HG03280 (cell line): Measurements from ENCODE around the gene CEBPA.
"Not testable (repeated sequence)": the region's sequence is repeated elsewhere in the genome, so short reads cannot be mapped to it uniquely, and the experiment has no call there.

Source experiments
- ATAC-seq: cut with Tn5 transposase; IDR thresholded peaks from one replicate; pipeline ENCODE4 v1.9.1; 2021; ENCODE audit warnings: mild to moderate bottlenecking, moderate library complexity; ENCODE audit not compliant: unreplicated experiment

The CEBPA gene

DNA sequence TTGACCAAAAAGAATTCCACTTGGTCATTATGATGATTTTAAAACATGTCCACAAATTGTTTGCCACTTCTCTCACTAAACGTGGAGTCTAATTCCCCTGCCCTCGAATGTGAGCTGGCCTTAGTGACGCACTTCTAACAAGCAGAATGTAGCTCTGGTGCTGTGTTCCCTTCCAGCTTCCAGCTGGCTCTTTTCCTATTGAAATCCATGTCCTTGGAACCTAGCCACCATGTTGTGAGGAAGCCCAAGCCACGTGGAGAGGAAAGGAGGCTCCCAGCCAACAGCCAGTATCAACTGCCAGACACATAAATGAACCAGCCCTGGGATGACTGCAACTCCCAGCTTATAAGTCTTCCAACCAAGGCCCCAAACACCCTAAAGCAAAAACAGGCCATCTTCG, 23.6 kb upstream of the CEBPA start:
- ATAC-seq: no peak

DNA sequence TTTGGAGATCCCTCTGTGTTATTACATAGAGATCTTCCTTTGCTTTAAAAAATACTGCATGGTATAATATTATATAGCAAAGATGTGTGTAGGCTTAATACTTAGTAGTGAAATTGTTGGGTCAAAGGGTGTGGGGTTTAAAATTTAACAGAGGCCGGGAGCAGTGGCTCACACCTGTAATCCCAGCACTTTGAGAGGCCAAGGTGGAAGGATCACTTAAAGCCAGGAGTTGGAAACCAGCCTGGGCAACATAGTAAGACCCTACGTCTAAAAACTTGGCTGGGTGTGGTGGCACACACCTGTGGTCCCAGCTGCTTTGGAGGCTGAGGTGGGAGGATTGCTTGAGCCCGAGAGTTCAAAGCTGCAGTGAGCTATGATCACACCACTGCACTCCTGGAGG, 22.3 kb upstream of the CEBPA start:
- no peak for ATAC-seq

GRCh38 chr19:33323093-33323820, 20.9 kb upstream of the CEBPA start:
- ATAC-seq: no peak

DNA sequence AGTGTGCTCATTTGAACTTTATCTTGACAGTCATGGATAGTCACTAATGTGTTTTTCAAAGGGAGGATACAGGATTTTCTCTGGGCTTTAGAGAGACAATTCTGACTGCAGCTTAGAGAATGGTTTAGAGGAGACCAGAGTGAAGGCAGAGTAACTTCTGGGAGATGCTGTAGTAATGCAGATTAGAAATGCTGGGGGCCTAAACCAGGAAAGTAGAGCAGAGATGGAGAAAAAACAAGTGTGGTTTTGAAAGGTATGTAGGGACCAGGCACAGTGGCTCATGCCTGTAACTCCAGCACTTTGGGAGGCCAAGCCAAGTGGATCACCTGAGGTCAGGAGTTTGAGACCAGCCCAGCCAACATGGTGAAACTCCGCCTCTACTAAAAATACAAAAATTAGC, 18.3 kb upstream of the CEBPA start:
- ATAC-seq: no peak

GRCh38 chr19:33317991-33318390, 15.7 kb upstream of the CEBPA start:
- not testable (repeated sequence) for ATAC-seq

DNA sequence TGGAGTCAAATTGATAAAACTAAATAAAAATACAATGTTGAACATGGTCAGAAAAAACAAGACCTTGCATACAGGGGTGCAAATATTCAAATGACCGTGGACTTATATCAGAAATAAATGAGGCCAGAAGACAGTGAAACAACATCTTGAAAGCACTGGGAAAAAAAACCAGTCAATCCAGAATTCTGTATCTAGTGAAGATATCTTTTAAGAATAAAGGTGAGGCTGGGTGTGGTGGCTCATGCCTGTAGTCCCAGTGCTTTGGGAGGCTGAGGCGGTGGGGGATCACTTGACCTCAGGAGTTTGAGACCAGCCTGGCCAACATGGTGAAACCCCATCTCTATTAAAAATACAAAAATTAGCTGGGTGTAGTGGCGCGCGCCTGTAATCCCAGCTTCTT, 15.2 kb upstream of the CEBPA start:
- ATAC-seq: no peak

DNA sequence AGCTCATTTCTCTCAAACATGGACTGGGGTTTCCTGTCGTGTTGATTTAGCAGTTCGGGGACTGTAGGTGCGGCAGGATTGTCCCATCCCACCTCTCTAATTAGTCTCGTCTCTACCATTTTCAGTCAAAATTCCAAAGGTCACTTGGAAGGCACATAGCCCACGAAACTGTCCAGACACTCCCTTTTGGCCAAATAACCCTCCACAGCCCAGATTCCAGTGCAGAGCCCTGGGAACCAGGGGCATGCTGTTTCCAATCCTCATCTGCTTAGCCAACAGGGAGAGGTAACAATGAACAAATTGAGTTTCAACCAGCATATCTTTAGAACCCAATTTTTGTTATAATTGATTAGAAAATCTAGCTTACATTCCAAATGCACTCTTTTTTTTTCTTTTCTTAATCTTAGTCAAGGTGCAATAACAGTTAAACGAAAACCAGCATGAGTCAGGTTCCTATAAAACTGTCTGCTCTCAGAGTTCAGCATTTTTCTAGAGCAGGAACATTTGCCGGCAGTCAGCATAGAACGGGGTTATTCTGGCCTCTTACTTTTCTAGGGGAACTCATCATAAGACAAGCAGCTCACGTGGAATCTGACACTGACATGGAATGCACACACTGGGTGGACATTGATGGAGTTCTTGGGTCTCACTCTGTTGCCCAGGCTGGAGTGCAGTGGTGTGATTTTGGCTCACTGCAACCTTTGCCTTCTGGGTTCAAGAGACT, 14.4 kb upstream of the CEBPA start:
- no peak for ATAC-seq

- ATAC-seq: not testable (repeated sequence)
Observed at GRCh38 chr19:33312808-33313207, 10.5 kb upstream of the CEBPA start.

DNA sequence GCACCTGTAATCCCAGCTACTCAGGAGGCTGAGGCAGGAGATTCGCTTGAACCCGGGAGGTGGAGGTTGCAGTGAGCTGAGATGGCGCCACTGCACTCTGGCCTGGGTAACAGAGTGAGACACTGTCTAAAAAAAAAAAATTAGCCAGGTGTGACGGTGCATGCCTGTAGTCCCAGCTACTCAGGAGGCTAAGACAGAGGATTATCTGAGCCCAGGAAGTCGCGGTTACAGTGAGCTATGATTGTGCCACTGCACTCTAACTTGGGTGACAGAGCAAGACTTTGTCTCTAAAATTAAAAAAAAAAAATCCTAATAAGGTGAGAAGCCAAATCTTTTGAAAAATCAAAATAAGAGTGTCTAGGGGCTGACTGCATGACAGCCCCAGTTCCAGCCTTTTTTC, 9.7 kb upstream of the CEBPA start:
- ATAC-seq: no peak

DNA sequence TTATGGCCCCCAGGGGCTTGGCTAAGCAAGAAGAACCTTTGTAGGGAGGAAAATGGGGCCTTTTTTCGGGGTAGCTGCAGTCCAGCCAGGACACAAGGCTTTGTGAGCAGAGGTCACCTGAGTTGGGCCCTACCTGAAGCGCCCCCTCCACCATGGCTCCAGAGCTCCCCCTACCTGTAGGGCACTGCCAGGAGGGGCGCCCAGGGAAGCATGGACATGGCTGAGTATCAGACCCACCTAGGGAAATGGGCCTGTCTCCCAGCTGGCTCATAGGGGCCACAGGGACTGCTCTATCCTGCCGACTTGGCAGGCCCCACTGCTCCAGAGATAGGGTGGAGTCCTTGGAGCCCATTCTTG, 9.0 kb upstream of the CEBPA start:
- ATAC-seq: no peak

DNA sequence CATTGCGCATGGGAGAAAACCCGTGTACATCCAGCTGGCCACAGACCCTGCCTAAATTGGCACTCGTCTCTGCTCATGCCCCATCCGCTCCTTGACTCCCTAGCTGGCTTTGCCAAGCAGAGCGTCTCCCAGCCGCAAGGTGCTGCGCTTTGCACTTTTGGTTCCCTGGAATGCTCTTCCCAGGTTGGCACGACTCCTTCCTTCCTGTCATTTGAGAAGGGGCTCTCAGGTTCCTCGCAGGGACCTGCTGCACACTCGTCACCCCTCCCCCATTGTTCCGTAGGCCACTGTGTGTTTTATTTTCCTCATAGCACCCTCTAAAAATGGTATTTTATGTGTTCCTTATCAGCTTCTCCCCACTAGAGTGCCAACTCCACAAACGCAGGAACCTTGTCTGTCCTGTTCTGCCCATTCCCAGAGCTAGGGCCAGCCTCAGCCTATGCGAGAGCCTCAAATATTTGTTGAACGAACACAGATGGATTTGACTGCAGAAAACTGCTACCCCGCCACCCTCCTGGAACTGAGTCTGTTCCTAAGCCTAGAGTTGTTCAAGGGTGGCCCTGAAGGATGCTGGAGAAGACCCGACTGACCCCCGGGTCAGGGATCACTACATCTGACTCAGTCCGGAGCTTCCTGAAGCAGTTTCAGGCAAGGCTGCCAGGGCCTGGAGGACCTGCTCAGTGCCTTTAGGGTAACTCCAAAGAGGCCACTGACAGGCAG, 8.4 kb upstream of the CEBPA start:
- ATAC-seq: no peak

DNA sequence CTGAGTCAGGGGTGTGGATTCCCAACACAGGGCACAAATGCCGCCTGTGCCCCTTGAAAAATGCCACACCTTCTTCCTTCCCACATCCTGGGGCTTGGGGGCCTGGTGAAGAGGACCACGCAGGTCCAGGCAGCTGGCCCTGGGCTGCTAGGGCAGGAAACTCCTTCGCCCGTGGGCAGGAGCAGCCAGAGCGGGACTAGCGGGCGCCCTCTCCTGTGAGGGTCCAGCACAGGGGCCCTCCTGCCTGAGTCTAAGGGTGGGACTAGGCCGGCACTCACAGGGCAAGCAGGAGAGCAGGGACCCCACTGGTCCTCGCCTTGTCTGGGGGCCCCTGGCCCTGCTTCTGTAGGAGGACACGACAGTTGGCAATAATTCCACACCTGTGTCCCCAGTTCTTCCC, 7.5 kb upstream of the CEBPA start:
- ATAC-seq: no peak

DNA sequence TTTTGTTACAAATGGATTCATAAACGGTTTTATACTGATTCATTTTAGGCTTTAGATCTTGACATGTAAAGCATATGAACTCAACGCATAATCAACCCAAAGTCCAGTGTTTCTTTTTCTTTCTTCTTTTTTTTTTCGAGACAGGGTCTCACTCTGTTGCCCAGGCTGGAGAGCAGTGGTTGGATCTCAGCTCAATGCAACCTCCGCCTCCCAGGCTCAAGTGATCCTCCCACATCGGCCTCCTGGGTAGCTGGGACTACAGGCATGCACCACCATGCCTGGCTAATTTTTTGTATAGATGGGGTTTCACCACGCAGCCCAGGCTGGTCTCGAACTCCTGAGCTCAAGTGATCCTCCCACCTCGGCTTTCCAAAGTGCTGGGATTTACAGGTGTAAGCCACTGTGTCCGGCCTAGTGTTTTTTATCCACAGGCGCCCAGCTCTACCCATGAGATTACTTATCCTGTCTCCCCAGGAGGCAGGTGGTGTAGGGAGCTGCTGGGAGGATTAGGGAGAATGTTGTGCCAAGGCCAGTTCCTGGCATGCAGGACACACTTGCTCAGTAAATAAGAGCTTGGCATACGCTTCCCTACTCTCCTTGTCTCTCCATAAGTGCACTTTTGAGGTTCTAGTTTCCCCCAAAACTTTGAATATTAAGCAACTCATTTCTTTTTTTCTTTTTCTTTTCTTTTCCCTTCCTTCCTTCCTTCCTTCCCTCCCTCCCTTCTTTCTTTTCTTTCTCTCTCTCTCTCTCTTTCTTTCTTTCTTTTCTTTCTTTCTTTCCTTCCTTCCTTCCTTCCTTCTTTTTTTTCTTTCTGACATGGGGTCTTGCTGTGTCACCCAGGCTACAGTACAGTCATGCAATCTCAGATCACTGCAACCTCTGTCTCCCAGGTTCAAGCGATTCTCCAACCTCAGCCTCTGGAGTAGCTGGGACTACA, 4.8 kb upstream of the CEBPA start:
- ATAC-seq: no peak

- no peak for ATAC-seq
Observed at GRCh38 chr19:33306191-33306590, 3.9 kb upstream of the CEBPA start.

DNA sequence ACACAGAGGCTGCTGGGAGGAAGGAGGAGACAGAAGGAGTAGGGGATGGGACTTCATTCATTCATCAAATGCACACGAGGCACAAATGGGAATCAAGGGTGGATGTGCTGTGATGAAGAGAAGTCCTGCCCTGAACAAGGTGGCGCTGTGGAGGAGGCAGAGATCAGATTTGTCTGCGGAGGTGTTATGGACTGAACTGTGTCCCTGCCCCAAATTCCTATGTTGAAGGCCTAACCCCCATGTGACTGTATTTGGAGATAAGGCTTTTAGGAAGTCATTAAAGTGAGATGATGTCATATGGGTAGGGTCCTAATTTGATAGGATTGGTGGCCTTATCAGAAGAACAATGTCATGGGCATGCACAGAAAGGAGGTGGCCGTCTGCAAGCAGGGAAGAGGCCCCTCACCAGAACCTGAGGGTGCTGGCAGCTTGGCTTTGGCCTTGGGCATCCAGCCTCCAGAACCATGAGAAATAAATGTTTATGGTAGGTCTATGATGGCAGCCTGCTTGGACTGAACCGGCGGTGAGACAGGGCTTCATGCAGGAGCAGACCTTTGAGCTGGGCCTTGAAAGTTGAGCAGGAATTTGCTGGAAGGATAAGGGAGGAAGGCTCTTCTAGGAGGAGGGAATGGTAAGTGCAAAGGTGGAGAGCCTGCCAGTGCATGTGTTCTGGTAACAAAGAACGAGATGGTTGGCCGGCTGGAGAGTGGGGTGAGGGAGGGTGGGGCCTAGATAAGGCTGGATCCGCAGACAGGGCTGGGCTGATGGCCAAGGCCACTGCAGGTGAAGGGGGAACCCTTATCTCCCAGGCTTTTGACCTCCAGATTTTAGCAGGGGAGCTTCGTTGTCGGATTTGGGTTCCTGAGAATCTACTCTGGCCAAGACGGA, 2.7 kb upstream of the CEBPA start:
- no peak for ATAC-seq

DNA sequence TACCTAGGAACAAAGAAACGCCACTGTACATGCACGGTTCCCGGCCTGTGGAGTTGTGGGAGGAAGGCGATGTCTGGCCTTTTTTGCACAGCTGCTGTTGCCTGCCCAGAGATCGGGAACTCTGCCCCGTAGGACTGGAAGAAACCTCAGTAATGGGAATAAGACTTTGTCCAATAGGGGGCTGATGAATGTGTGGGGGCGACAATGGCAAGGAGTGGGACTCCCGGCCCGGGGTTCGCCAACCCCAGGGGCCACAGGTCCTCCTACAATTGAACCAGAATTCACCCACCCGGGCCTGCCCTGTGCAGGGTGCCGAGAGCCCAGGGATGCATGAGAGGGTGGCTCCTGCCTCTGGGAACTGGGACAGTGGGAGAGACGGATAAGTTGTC, 2.0 kb upstream of the CEBPA start:
- no peak for ATAC-seq

GRCh38 chr19:33303791-33304345, 1.5 kb upstream of the CEBPA start:
- ATAC-seq: no peak

GRCh38 chr19:33302974-33303790, 848 bp upstream of the CEBPA start:
- peak; percentile 14 for ATAC-seq

DNA sequence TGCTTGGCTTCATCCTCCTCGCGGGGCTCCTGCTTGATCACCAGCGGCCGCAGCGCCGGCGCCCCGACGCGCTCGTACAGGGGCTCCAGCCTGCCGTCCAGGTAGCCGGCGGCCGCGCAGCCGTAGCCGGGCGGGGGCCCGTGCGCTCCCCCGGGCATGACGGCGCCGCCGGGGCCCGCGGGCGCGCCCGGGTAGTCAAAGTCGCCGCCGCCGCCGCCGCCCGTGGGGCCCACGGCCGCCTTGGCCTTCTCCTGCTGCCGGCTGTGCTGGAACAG, 497 bp downstream of the CEBPA start:
- no peak for ATAC-seq
